Panc1 (cell line): ENCODE results near the gene RNF125. TPM values are rescaled to one million over a fixed set of nuclear protein-coding genes. Genes with fewer than 3 reads are reported as not detected.

Experiments
- ATAC-seq: fragments of 200-7000 bp; cut with Tn5 transposase; 2 replicates; pipeline ENCODE4 v1.9.1; 2020; ENCODE audit warnings: mild to moderate bottlenecking, moderate library complexity
- BruUV-seq: library from RNA; stranded (reverse); fragments of 400-500 nt; replicated peaks from 2 replicates; lab custom pipeline; 2021; lab: Mats Ljungman, UMichigan
- CTCF ChIA-PET: fragments of 300-600 bp; sonication (Branson Sonifier 250); formaldehyde crosslinking; loops from one replicate; lab custom pipeline; 2022; ENCODE audit warnings: antibody characterized with exemption; lab: Charles Lee
- POLR2A ChIA-PET: fragments of 300-600 bp; sonication (Branson Sonifier 250); formaldehyde crosslinking; loops from one replicate; lab custom pipeline; 2022; ENCODE audit warnings: antibody characterized with exemption; lab: Charles Lee
- DNase-seq: peaks from one replicate; pipeline ENCODE4 v3.0.0-alpha.2; 2010; ENCODE audit warnings: low read depth, low spot score
- H3K27ac ChIP-seq: 2 replicates; pipeline ENCODE4 v1.5.1; 2011; ENCODE audit warnings: mild to moderate bottlenecking, low read length, inconsistent platforms
- H3K27me3 ChIP-seq: fragments of 200-500 bp; sonication (Bioruptor generic); 2 replicates; pipeline ENCODE4 v1.6.0; 2014; ENCODE audit warnings: low read length, inconsistent platforms; ENCODE audit not compliant: control insufficient read depth, insufficient read depth
- H3K36me3 ChIP-seq: fragments of 200-500 bp; sonication (Bioruptor generic); 2 replicates; pipeline ENCODE4 v1.5.1; 2014; ENCODE audit warnings: inconsistent platforms, mild to moderate bottlenecking, low read length, moderate library complexity; ENCODE audit not compliant: control insufficient read depth, insufficient read depth
- H3K4me1 ChIP-seq: 2 replicates; pipeline ENCODE4 v1.5.1; 2011; ENCODE audit warnings: inconsistent platforms, mild to moderate bottlenecking, low read length, moderate library complexity; ENCODE audit not compliant: control insufficient read depth, insufficient read depth
- H3K4me3 ChIP-seq, 2 experiments: 2 replicates each; pipeline ENCODE4 v1.5.1; 2011 to 2012; ENCODE audit warnings: low read depth in 2 of 2, low read length in 2 of 2, mild to moderate bottlenecking in 2 of 2, inconsistent platforms in 1 of 2, moderate library complexity in 1 of 2
- H3K9me3 ChIP-seq: fragments of 200-500 bp; sonication (Bioruptor generic); 2 replicates; pipeline ENCODE4 v1.5.1; 2014; ENCODE audit warnings: low read depth, mild to moderate bottlenecking, inconsistent platforms, low read length, moderate library complexity; ENCODE audit not compliant: control insufficient read depth, insufficient read depth
- POLR2AphosphoS5 ChIP-seq: IDR thresholded peaks from 2 replicates; pipeline ENCODE4 v1.6.1; 2012; ENCODE audit warnings: mild to moderate bottlenecking, low read depth, low read length, moderate library complexity
- REST ChIP-seq, 2 experiments: IDR thresholded peaks; 2 replicates each; pipeline ENCODE4 v1.6.1; 2011 to 2012; ENCODE audit warnings: low read depth in 2 of 2, control low read depth in 1 of 2, low read length in 1 of 2, mild to moderate bottlenecking in 1 of 2, moderate library complexity in 1 of 2; ENCODE audit not compliant: insufficient read depth in 1 of 2
- SIN3A ChIP-seq: IDR thresholded peaks from 2 replicates; pipeline ENCODE4 v1.6.1; 2012; ENCODE audit warnings: low read depth, mild to moderate bottlenecking, low read length, moderate library complexity, borderline replicate concordance; ENCODE audit not compliant: insufficient read depth
- TCF7L2 ChIP-seq: IDR thresholded peaks from 2 replicates; pipeline ENCODE4 v1.6.1; 2011; ENCODE audit warnings: mild to moderate bottlenecking, low read depth, low read length, inconsistent platforms
- in situ Hi-C: cut with HindIII; loops from 2 replicates; pipeline ENCODE4 v1.10.0; 2016; ENCODE audit warnings: low sequenced_read_pairs, low pct_unique_long_range_greater_than_20kb
- intact Hi-C: fragments of 100-400 bp; cut with micrococcal nuclease; formaldehyde crosslinking; loops from one replicate; pipeline ENCODE4 v1.10.0; 2022; ENCODE audit not compliant: unreplicated experiment
- total RNA-seq: library from RNA; stranded (reverse); gene quantifications from one replicate; pipeline ENCODE4 v1.2.1, GENCODE V29; 2021; ENCODE audit not compliant: unreplicated experiment
- TF ChIP-seq, protein P1 (sequence below): fragments of 450-650 bp; IDR thresholded peaks from 2 replicates; pipeline ENCODE4 v1.5.1; 2017; ENCODE audit warnings: mild to moderate bottlenecking

Gene RNF125
- total RNA-seq, 1 experiment from 2014 or later, result 0.57 TPM

DNA sequence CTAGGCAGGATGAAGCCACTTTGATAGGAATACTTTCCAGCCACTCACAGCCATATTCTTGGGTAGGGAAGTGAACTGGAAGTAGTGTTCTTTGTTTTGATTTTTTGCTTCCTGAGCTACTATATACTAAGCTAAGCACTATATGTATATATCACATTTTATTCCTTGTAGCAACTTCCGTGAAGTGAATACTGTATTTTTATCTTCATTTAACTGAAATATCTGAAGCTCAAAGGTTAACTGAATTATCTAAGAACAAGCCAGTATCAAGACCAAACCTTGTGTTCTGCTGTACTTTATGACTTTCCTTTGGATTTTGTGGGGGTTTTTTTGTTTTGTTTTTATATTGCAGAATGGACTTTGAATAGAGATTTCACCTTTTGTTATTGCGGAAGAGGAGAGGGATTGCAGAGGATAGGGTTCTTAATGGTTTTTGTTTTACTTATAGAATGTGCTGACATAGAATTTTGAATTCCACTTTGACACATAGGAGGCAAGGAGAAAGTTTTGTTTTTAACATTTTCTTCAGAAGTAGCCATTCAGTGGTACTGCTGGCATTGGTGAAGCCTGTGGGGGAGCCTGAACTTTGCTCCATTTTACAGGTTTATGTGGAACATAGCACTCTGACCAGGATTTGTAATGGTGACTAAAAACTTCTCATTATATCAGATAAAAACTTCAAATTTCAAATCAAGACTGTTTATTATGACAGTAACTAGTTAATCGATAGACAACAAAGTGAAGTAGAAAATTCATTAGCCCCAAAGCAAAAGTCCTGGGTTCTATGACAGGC, 48.9 kb downstream of the RNF125 start:
- Histone ChIP-seq H3K9me3 (no peaks in the 10 kb centered on the region), H3K36me3 (no peaks in the 10 kb centered on the region), H3K4me3 (no peak overlapping the region), H3K27me3 (no peaks in the 10 kb centered on the region), H3K4me1 (no peaks in the 10 kb centered on the region), H3K27ac (no peak overlapping the region)
- DNase-seq, result no peak
- ATAC-seq, result no peak
- POLR2A ChIA-PET, result no interaction called here
- in situ Hi-C loops (no loop called here), intact Hi-C loops (no loop called here)
- CTCF ChIA-PET, result no interaction called here
- TF ChIP-seq POLR2AphosphoS5 (no peak), SIN3A (no peak), REST (IDR thresholded peaks at IDR 0.05; ENCODE audit: insufficient read depth in 1 of 2, low read depth in 2 of 2, low read length in 1 of 2) (no peak), TCF7L2 (no peak)
- TF ChIP-seq, protein P1, sequence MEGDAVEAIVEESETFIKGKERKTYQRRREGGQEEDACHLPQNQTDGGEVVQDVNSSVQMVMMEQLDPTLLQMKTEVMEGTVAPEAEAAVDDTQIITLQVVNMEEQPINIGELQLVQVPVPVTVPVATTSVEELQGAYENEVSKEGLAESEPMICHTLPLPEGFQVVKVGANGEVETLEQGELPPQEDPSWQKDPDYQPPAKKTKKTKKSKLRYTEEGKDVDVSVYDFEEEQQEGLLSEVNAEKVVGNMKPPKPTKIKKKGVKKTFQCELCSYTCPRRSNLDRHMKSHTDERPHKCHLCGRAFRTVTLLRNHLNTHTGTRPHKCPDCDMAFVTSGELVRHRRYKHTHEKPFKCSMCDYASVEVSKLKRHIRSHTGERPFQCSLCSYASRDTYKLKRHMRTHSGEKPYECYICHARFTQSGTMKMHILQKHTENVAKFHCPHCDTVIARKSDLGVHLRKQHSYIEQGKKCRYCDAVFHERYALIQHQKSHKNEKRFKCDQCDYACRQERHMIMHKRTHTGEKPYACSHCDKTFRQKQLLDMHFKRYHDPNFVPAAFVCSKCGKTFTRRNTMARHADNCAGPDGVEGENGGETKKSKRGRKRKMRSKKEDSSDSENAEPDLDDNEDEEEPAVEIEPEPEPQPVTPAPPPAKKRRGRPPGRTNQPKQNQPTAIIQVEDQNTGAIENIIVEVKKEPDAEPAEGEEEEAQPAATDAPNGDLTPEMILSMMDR, result no peak
- BruUV-seq, result no TSS peak

DNA sequence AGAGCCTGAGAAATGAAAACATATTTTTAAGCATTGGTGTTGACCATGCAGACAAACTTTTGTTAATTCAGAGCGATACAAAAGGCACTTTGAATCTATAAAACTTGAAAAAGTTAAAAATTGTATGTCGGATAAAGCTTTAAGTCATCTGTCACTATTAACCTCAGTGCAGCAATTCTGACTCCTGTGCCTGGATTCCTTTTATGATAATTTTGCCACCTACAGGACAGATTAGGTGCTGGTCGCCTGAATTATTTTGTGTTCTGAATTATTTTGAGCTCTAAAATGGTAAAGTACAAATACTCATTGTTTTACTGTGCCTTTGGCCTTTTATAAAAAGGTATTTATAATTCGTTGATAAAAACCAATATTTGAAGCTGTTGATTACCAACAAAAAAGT, 53.7 kb downstream of the RNF125 start:
- TF ChIP-seq, protein P1, result peak; percentile 55; the same call in 1 of the 2 replicates
- no peak for TF ChIP-seq TCF7L2

More for the DNA sequence above, 53.7 kb downstream of the RNF125 start:
- Histone ChIP-seq H3K9me3 (no peaks in the 10 kb centered on the region), H3K4me3 (no peak overlapping the region), H3K36me3 (no peaks in the 10 kb centered on the region), H3K27ac (no peak overlapping the region), H3K4me1 (no peaks in the 10 kb centered on the region), H3K27me3 (no peaks in the 10 kb centered on the region)
- DNase-seq (no peak), ATAC-seq (no peak; the same call in 1 of the 2 replicates)
- intact Hi-C loops (no loop called here), in situ Hi-C loops (no loop called here)
- ChIA-PET POLR2A (no interaction called here), CTCF (interaction anchor here (0.6 to 1.0 kb wide), 4 partner anchors 45 to 210 kb away, joined by 3 to 4 read pairs (median 3); partner anchors contain the start of gene RNF125)
- BruUV-seq, result no TSS peak
